ENCODE data around the gene GAS7. TPM values are rescaled to one million over a fixed set of nuclear protein-coding genes. Genes with fewer than 3 reads are reported as not detected.

The GAS7 gene
- total and polyA plus RNA-seq, 9 of the 15 experiments (the other 6 are each of a cell fraction or from before 2014, with no cell fraction given) = 0.11 to 0.33 TPM; not detected in 7

GRCh38 chr17:10021272-10021984 lies 177.0 kb downstream of the GAS7 start (continued):
- TF ChIP-seq CEBPZ (IDR thresholded peaks at IDR 0.05; ENCODE audit: borderline replicate concordance, low read depth, low read length) (no peak), ZNF512 (tag; IDR thresholded peaks at IDR 0.05) (no peak), RNF219 (CRISPR knock-in tag; IDR thresholded peaks at IDR 0.05) (no peak)
